H9 (cell line): ENCODE data around the gene CDK10. TPM values are rescaled to one million over a fixed set of nuclear protein-coding genes. Genes with fewer than 3 reads are reported as not detected.

Source experiments
- DNase-seq: peaks from one replicate; pipeline ENCODE4 v3.0.0-alpha.2; 2017
- H2AFZ ChIP-seq: one replicate; pipeline ENCODE4 v1.6.1; 2013; ENCODE audit warnings: mild to moderate bottlenecking, low read length, control low read depth, moderate library complexity
- H2AK5ac ChIP-seq: 2 replicates; pipeline ENCODE4 v1.6.1; 2013; ENCODE audit warnings: low read length, control low read depth, mixed read lengths; ENCODE audit not compliant: insufficient read length
- H2BK120ac ChIP-seq: one replicate; pipeline ENCODE4 v1.6.1; 2013; ENCODE audit warnings: low read depth, mild to moderate bottlenecking, low read length, control low read depth, inconsistent platforms; ENCODE audit not compliant: poor library complexity, severe bottlenecking
- H2BK12ac ChIP-seq: 2 replicates; pipeline ENCODE4 v1.6.1; 2013; ENCODE audit warnings: low read length, control low read depth, mixed read lengths, low read depth; ENCODE audit not compliant: insufficient read length
- H2BK15ac ChIP-seq: 2 replicates; pipeline ENCODE4 v1.6.1; 2013; ENCODE audit warnings: low read depth, low read length, control low read depth
- H2BK20ac ChIP-seq: one replicate; pipeline ENCODE4 v1.6.1; 2013; ENCODE audit warnings: low read depth, mild to moderate bottlenecking, low read length, control low read depth, inconsistent platforms; ENCODE audit not compliant: poor library complexity, severe bottlenecking
- H2BK5ac ChIP-seq: 2 replicates; pipeline ENCODE4 v1.6.1; 2013; ENCODE audit warnings: low read length, control low read depth, mixed read lengths; ENCODE audit not compliant: insufficient read length
- H3K14ac ChIP-seq: 2 replicates; pipeline ENCODE4 v1.6.1; 2013; ENCODE audit warnings: low read length, control low read depth; ENCODE audit not compliant: insufficient read depth
- H3K18ac ChIP-seq: 2 replicates; pipeline ENCODE4 v1.6.1; 2013; ENCODE audit warnings: low read depth, mild to moderate bottlenecking, mixed read lengths, low read length, control low read depth; ENCODE audit not compliant: insufficient read length
- H3K23ac ChIP-seq: 2 replicates; pipeline ENCODE4 v1.6.1; 2013; ENCODE audit warnings: low read length, control low read depth, mixed read lengths, low read depth; ENCODE audit not compliant: insufficient read length
- H3K23me2 ChIP-seq: 2 replicates; pipeline ENCODE4 v1.6.1; 2013; ENCODE audit warnings: low read depth, mild to moderate bottlenecking, mixed read lengths, low read length, control low read depth; ENCODE audit not compliant: insufficient read length, poor library complexity, severe bottlenecking
- H3K27ac ChIP-seq: 2 replicates; pipeline ENCODE4 v1.5.1; 2013; ENCODE audit warnings: low read length, control low read depth, mixed read lengths, low read depth; ENCODE audit not compliant: insufficient read length
- H3K27me3 ChIP-seq: 2 replicates; pipeline ENCODE4 v1.6.1; 2013; ENCODE audit warnings: low read length, control low read depth, inconsistent platforms; ENCODE audit not compliant: insufficient read depth
- H3K4ac ChIP-seq: 2 replicates; pipeline ENCODE4 v1.6.1; 2013; ENCODE audit warnings: low read depth, mild to moderate bottlenecking, control low read depth, inconsistent platforms, low read length, moderate library complexity
- H3K4me1 ChIP-seq: 2 replicates; pipeline ENCODE4 v1.6.1; 2013; ENCODE audit warnings: low read length, control low read depth, inconsistent platforms; ENCODE audit not compliant: insufficient read depth
- H3K4me2 ChIP-seq: 2 replicates; pipeline ENCODE4 v1.6.1; 2013; ENCODE audit warnings: low read length, control low read depth, mixed read lengths; ENCODE audit not compliant: insufficient read length, insufficient read depth
- H3K56ac ChIP-seq: 2 replicates; pipeline ENCODE4 v1.6.1; 2013; ENCODE audit warnings: low read depth, mild to moderate bottlenecking, mixed read lengths, low read length, control low read depth; ENCODE audit not compliant: insufficient read length
- H3K79me1 ChIP-seq: 2 replicates; pipeline ENCODE4 v1.6.1; 2013; ENCODE audit warnings: low read depth, mild to moderate bottlenecking, moderate library complexity, low read length, control low read depth, inconsistent platforms; ENCODE audit not compliant: insufficient read depth, poor library complexity, severe bottlenecking
- H3K79me2 ChIP-seq: 2 replicates; pipeline ENCODE4 v1.6.1; 2013; ENCODE audit warnings: low read length, control low read depth, inconsistent platforms; ENCODE audit not compliant: insufficient read depth
- H3K9ac ChIP-seq: 2 replicates; pipeline ENCODE4 v1.6.1; 2013; ENCODE audit warnings: low read length, control low read depth, mixed read lengths; ENCODE audit not compliant: insufficient read length; ENCODE audit errors: extremely low read depth
- H3K9me3 ChIP-seq: one replicate; pipeline ENCODE4 v1.6.1; 2013; ENCODE audit warnings: low read depth, low read length, inconsistent platforms; ENCODE audit not compliant: control insufficient read depth
- H3T11ph ChIP-seq: one replicate; pipeline ENCODE4 v1.6.1; 2013; ENCODE audit warnings: mild to moderate bottlenecking, low read length, control low read depth, inconsistent platforms
- H4K20me1 ChIP-seq: one replicate; pipeline ENCODE4 v1.6.1; 2013; ENCODE audit not compliant: control insufficient read depth, insufficient read length, insufficient read depth
- H4K5ac ChIP-seq: 2 replicates; pipeline ENCODE4 v1.6.1; 2013; ENCODE audit warnings: low read depth, mild to moderate bottlenecking, mixed read lengths, low read length, control low read depth; ENCODE audit not compliant: insufficient read length
- H4K8ac ChIP-seq: replicated peaks from 2 replicates; pipeline ENCODE4 v1.6.1; 2013; ENCODE audit warnings: low read length, control low read depth, mixed read lengths, low read depth; ENCODE audit not compliant: insufficient read length
- H4K91ac ChIP-seq: 2 replicates; pipeline ENCODE4 v1.6.1; 2013; ENCODE audit warnings: low read depth, mild to moderate bottlenecking, moderate library complexity, mixed read lengths, low read length, control low read depth; ENCODE audit not compliant: insufficient read length
- H3K27ac Mint-ChIP-seq, 3 experiments: 2 replicates in 2 of 3; 3 replicates in 1 of 3; pipeline ENCODE4 v1.8.0; 2020 to 2021; ENCODE audit warnings: mixed read lengths in 3 of 3, mild to moderate bottlenecking in 1 of 3, moderate library complexity in 1 of 3
- H3K27me3 Mint-ChIP-seq: 2 replicates; pipeline ENCODE4 v1.8.0; 2021; ENCODE audit warnings: low read depth, mild to moderate bottlenecking, moderate library complexity, mixed read lengths
- H3K36me3 Mint-ChIP-seq, 3 experiments: 2 replicates in 2 of 3; 3 replicates in 1 of 3; pipeline ENCODE4 v1.8.0; 2020 to 2021; ENCODE audit warnings: low read depth in 3 of 3, mixed read lengths in 3 of 3; ENCODE audit not compliant: insufficient read depth in 1 of 3
- H3K4me1 Mint-ChIP-seq, 2 experiments: 2 replicates each; pipeline ENCODE4 v1.8.0; 2020; ENCODE audit warnings: mixed read lengths in 2 of 2
- H3K4me3 Mint-ChIP-seq, 2 experiments: 2 replicates in 1 of 2; 3 replicates in 1 of 2; pipeline ENCODE4 v1.8.0; 2020 to 2021; ENCODE audit warnings: mild to moderate bottlenecking in 2 of 2, mixed read lengths in 2 of 2, moderate library complexity in 1 of 2
- H3K9me3 Mint-ChIP-seq, 2 experiments: 2 replicates in 1 of 2; 3 replicates in 1 of 2; pipeline ENCODE4 v1.8.0; 2020; ENCODE audit warnings: mild to moderate bottlenecking in 2 of 2, mixed read lengths in 2 of 2, moderate library complexity in 1 of 2
- WGBS: extraction: QIAGEN DNeasy Blood & Tissue Kit; methylation state at CpG from one replicate; pipeline ENCODE4 v1.1.7; 2013; ENCODE audit warnings: missing lambda C conversion rate, low lambda C conversion rate, mixed read lengths; ENCODE audit not compliant: insufficient read length; ENCODE audit errors: extremely low coverage; 5-methylcytosine and 5-hydroxymethylcytosine counted together
- total RNA-seq: library from RNA; stranded (reverse); gene quantifications from 2 replicates; pipeline ENCODE4 v1.2.1, GENCODE V29; 2021
- TF ChIP-seq, protein P1 (sequence below): fragments of 200-600 bp; sonication (generic); conservative IDR thresholded peaks from 3 replicates; pipeline ENCODE4 v1.8.0; 2021; ENCODE audit warnings: antibody characterized with exemption, mild to moderate bottlenecking

Gene CDK10
- total RNA-seq, 1 experiment from 2014 or later, result 77.1 TPM

DNA sequence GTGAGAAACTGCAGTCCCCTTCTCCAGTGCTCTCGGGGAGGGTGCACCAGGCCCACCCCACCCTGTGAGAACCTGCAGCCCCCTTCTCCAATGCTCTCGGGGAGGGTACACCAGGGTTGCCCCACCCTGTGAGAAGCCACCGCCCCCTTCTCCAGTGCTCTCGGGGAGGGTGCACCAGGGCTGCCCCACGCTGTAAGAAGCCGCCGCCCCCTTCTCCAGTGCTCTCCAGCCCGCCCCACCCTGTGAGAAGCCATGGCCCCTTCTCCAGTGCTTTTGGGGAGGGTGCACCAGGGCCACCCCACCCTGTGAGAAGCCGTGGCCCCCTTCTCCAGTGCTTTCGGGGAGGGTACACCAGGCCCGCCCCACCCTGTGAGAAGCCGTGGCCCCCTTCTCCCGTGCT lies 16.7 kb upstream of the CDK10 start:
- no peak overlapping the region for H4K91ac ChIP-seq
- no peak overlapping the region for H2BK12ac ChIP-seq
- H2BK5ac ChIP-seq, result no peak overlapping the region
- peaks cover 10% of the 10 kb centered on the region for H3K9me3 ChIP-seq
- no peaks in the 10 kb centered on the region for H3K79me2 ChIP-seq
- H2BK15ac ChIP-seq, result no peak overlapping the region
- H3K4ac ChIP-seq, result no peak overlapping the region
- no peaks in the 10 kb centered on the region for H3K4me1 ChIP-seq
- Mint-ChIP-seq H3K36me3 (peaks cover 28 to 36% (median 35%) of the 10 kb centered on the region in 3 experiments), H3K9me3 (peaks cover 34 to 35% of the 10 kb centered on the region in 2 experiments), H3K27me3 (peaks cover 3% of the 10 kb centered on the region), H3K27ac (no peak overlapping the region), H3K4me3 (no peak overlapping the region), H3K4me1 (no peaks in the 10 kb centered on the region)
- H2AK5ac ChIP-seq, result no peak overlapping the region
- H3K27me3 ChIP-seq, result no peaks in the 10 kb centered on the region
- H4K5ac ChIP-seq, result no peak overlapping the region
- no peak overlapping the region for H3K9ac ChIP-seq
- H3K79me1 ChIP-seq, result no peaks in the 10 kb centered on the region
- no peak overlapping the region for H3K4me2 ChIP-seq
- H2BK20ac ChIP-seq, result no peak overlapping the region
- no peak overlapping the region for H2AFZ ChIP-seq
- no peak overlapping the region for H3K23ac ChIP-seq
- no peaks in the 10 kb centered on the region for H3K23me2 ChIP-seq
- no peaks in the 10 kb centered on the region for H4K20me1 ChIP-seq
- no peak overlapping the region for H3K18ac ChIP-seq
- no peak overlapping the region for H3T11ph ChIP-seq
- DNase-seq, result no peak
- no peak overlapping the region for H3K14ac ChIP-seq
- no peak overlapping the region for H3K27ac ChIP-seq
- H2BK120ac ChIP-seq, result no peak overlapping the region
- no CpG with 5 or more reads among the region's 13 CpGs for WGBS
- no peak overlapping the region for H3K56ac ChIP-seq
- TF ChIP-seq, protein P1, sequence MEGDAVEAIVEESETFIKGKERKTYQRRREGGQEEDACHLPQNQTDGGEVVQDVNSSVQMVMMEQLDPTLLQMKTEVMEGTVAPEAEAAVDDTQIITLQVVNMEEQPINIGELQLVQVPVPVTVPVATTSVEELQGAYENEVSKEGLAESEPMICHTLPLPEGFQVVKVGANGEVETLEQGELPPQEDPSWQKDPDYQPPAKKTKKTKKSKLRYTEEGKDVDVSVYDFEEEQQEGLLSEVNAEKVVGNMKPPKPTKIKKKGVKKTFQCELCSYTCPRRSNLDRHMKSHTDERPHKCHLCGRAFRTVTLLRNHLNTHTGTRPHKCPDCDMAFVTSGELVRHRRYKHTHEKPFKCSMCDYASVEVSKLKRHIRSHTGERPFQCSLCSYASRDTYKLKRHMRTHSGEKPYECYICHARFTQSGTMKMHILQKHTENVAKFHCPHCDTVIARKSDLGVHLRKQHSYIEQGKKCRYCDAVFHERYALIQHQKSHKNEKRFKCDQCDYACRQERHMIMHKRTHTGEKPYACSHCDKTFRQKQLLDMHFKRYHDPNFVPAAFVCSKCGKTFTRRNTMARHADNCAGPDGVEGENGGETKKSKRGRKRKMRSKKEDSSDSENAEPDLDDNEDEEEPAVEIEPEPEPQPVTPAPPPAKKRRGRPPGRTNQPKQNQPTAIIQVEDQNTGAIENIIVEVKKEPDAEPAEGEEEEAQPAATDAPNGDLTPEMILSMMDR, result no peak
- no peak overlapping the region for H4K8ac ChIP-seq
